ENCODE measurements around the gene ASPHD1.
"Not testable (repeated sequence)": the region's sequence is repeated elsewhere in the genome, so short reads cannot be mapped to it uniquely, and the experiment has no call there.

The ASPHD1 gene

GRCh38 chr16:29900102-29900887, at the start of gene ASPHD1:
Gene ASPHD1 (plus strand): TSS chr16:29900488. CDS start chr16:29900972, 484 bp downstream.
- DNase-seq: peak; percentile 86

- DNase-seq: no peak
Measured at GRCh38 chr16:29850998-29851397, 49.3 kb upstream of the ASPHD1 start.

GRCh38 chr16:29852654-29853053, 47.6 kb upstream of the ASPHD1 start:
- DNase-seq: no peak

- no peak for DNase-seq
Measured at GRCh38 chr16:29854520-29855100, 45.7 kb upstream of the ASPHD1 start.

- DNase-seq: no peak
Measured at GRCh38 chr16:29857133-29857760, 43.0 kb upstream of the ASPHD1 start.

- DNase-seq: no peak
Measured at GRCh38 chr16:29858149-29858849, 42.0 kb upstream of the ASPHD1 start.

GRCh38 chr16:29858974-29859373, 41.3 kb upstream of the ASPHD1 start:
- DNase-seq: no peak

GRCh38 chr16:29860218-29860617, 40.1 kb upstream of the ASPHD1 start:
- no peak for DNase-seq

GRCh38 chr16:29862383-29862883, 37.9 kb upstream of the ASPHD1 start:
- DNase-seq: peak; percentile 47

GRCh38 chr16:29862884-29863668, 37.2 kb upstream of the ASPHD1 start, which contains the start of gene CDIPT:
Gene CDIPT (minus strand): TSS chr16:29863226. CDS start chr16:29862857, 369 bp downstream.
- DNase-seq: peak; percentile 99

- DNase-seq: no peak
Measured at GRCh38 chr16:29863669-29863984, 36.7 kb upstream of the ASPHD1 start.

- DNase-seq: no peak
Measured at GRCh38 chr16:29864205-29864604, 36.1 kb upstream of the ASPHD1 start.

- DNase-seq: peak; percentile 39
Measured at GRCh38 chr16:29868396-29869009, 31.8 kb upstream of the ASPHD1 start.

- not testable (repeated sequence) for DNase-seq
Measured at GRCh38 chr16:29869067-29869466, 31.2 kb upstream of the ASPHD1 start.

GRCh38 chr16:29871822-29872546, 28.3 kb upstream of the ASPHD1 start:
- no peak for DNase-seq

- DNase-seq: no peak
Measured at GRCh38 chr16:29873319-29873718, 27.0 kb upstream of the ASPHD1 start.

- no peak for DNase-seq
Measured at GRCh38 chr16:29875206-29875605, 25.1 kb upstream of the ASPHD1 start.

GRCh38 chr16:29876217-29876593, 24.1 kb upstream of the ASPHD1 start:
- DNase-seq: no peak

- DNase-seq: no peak
Measured at GRCh38 chr16:29876594-29877249, 23.6 kb upstream of the ASPHD1 start.

GRCh38 chr16:29877266-29877961, 22.9 kb upstream of the ASPHD1 start:
- peak; percentile 51 for DNase-seq

Measured in NCI-H69 (cell line).